HG03060 (cell line): ENCODE results near the gene SPESP1.

ENCODE experiments used
- ATAC-seq: cut with Tn5 transposase; IDR thresholded peaks from one replicate; pipeline ENCODE4 v1.9.1; 2021; ENCODE audit warnings: low read depth, moderate number of reproducible peaks; ENCODE audit not compliant: unreplicated experiment

The SPESP1 gene

DNA sequence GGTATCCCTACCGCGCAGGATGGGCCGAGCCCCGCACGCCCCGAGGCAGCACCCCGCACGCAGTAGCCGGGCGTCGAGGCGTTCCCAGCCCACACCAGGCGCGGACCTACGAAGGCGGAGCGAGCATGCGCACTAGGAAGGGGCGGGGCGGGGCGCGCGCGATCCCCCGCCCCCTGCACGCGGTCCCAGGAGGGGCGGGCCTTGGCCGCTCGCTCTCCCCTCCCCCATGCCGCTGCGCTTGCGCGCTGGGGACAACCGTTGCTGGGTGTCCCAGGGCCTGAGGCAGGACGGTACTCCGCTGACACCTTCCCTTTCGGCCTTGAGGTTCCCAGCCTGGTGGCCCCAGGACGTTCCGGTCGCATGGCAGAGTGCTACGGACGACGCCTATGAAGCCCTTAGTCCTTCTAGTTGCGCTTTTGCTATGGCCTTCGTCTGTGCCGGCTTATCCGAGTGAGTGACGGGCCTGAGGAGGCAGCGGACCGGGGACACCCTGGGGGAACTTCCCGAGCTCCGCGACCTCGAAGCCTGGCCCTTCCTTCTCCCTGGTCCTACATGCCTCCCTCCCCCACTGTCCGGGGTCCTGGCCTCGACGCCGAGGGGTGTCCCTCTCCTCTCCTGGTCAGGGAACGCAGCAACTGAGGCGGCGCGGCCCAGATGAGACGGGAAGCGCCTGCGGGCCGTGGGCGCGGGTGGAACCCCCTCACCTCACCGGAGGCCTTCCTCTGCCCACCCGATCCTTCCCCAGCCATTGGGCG is at the start of gene SPESP1:
SPESP1 (plus strand) TSS at position 258 of the 755 bp plus-strand sequence; CDS start at position 387, 129 bp downstream.
- ATAC-seq = no peak

DNA sequence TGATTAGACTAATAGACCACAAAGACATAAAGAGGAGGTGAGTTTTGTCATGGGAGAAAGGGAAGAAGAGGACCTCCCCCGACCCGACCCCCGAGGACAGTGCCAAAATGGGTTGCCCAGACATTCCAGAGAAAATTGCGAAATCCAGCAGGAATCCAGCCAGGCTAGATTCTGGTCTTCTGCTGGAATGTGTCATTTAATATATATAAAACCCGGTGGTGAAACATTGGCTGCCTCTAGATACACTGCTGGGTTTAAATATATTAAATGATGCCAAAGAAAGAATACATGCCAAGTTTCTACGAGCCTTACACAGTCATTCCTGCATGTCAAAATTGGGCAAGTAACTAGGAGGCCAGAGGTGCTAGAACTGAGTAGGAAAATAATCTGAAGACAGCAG is 45.3 kb upstream of the SPESP1 start:
- no peak for ATAC-seq

DNA sequence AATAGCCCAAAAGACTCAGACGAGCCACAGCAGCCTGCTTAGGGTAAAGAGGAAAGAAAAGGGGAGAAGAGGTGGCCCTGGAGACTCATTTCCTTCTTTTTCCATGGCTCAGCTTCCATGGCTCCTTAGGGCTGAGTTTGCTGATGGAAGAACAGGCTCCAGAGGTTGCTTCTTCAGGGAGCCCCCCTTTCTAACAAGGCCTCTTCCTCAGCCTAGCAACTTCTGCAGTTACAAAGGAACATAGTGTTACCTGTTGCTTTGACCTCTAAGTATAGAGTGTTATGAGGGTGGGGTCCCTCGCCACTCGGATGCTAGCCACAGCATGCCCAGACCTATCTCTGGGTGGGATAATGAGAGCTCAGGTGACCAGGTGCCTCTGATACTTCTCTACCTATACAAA is 43.2 kb upstream of the SPESP1 start:
- ATAC-seq = no peak

DNA sequence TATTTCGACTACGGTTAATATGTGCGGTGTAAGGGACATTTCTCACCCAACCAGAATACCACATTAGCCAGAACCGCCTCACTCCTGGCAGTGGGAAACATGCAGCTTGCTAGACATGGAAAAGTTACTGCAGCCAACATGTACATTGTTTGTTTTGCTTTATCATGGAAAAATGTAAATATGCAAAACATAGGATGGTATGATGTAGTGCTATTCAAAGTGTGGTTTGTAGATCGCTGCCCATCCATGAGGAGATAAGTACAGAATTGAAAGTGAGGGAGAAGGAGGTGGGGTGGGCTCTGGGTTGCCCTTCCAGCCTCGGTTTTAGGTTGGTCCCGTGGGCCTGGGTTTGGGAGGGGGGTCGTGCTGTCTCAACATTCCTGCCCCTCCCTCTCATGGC is 42.5 kb upstream of the SPESP1 start:
- ATAC-seq = no peak

DNA sequence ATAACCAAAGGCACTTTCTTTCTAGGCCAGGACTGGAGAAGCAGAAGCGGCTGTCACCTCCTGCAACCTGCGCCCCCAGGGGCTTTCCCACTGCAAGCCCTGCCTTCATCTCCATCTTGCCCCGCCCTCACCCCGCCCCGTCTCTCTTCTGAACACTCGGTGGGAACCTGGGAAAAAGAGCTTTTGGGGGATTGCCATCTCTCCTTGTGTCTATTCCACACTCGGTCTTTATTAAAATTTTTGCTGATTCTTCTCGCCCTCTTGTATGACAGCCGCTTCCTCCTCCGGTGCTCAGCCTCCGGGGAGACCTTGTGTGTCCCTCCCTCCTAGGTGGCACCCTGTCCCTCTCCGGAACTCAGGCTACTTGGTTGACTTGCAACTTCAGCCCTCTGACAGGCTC is 41.9 kb upstream of the SPESP1 start:
- no peak for ATAC-seq

DNA sequence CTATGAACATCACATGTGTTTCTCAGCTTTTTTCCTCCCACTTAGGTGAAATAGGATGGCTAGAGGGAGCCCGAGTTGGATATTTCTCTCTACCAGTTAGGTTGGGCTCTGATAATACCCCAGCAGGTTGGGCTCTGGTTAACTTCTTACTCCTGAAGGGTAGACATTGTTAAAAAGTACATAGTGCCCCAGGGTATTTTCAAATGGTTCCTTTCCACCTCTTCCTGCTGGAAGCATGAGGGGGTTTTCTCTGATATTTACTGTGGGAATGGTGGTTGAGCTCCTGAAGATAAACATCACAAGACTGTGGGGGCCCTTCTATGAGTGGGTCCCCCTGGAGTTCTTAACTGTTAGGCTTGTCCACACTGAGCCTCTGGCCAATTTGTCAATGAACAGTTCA is 36.1 kb upstream of the SPESP1 start:
- no peak for ATAC-seq

DNA sequence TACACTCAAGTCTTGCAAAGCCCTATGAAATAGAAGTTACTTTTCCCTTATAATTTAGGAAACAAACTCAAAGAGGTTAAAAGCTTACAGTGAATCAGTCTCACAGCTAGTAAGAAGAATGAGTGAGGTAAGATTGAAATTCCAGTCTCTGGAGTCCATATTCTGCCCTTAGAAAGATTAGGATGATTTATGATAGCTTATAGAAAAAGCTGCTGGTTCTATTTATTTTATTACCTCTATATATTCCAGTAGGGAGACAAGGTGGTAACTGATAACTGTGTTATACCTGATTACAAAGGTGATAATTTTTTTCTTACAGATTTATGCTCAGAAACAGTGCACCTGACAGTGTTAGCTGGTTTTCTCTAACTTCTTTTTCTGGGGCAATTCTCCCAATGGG is 34.1 kb upstream of the SPESP1 start:
- ATAC-seq = no peak

DNA sequence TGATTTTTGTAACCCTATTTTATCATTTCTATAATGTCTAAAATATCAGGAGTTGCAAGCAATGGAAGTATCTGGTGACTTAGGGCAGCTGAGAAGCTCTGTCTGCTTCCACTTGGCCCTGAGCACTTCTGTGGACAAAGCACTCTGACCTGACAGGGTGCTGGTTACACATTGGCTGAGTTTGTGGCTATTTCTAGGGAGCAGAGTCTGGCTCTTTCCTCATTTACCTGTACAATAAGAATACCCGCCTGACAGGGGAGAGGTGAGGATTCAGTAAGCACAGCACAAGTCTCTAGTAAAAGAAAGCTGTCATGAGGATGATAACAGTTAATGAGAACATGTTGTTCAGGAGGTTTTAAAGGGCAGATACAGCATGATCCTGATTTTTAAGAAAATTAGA is 33.3 kb upstream of the SPESP1 start:
- no peak for ATAC-seq

DNA sequence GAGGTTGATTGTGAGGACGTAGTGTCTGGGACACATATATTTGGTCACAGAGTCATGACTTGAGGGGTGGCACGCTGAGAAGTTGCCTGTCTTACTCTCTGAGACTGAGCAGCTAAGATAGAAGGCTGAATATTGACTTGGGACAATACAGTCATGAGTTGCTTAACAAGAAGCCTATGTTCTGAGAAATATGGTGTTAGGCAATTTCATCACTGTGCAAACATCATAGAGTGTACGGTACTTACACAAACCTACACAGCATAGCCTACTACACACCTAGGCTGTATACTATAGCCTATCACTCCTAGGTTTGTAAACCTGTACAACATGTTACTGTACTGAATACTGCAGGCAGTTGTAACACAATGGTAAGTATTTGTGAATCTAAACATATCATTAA is 30.3 kb upstream of the SPESP1 start:
- no peak for ATAC-seq

DNA sequence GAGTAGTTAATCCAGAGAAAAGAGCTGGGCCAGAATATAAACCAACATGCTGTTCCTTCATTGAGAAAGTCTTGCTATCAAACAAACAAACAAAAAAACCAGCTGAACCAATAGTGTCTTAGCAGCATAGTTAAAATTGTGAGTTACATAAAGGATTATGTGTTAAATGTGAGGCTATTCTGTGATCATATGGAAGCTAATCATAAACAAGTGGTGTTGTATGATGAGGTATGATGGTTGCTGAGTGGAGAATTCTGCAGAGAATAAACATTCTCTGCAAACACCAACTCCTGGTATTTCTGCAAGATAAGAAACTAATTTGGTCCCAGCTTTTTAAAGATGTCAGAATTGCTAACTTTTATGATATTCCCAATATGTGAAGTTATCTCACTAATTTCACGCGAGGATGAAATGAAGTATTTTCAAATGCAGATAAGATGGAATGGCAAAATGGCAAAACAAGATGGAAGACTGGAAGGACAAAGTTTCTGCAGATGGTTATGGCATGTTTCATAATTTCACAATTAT is 22.9 kb upstream of the SPESP1 start:
- no peak for ATAC-seq

DNA sequence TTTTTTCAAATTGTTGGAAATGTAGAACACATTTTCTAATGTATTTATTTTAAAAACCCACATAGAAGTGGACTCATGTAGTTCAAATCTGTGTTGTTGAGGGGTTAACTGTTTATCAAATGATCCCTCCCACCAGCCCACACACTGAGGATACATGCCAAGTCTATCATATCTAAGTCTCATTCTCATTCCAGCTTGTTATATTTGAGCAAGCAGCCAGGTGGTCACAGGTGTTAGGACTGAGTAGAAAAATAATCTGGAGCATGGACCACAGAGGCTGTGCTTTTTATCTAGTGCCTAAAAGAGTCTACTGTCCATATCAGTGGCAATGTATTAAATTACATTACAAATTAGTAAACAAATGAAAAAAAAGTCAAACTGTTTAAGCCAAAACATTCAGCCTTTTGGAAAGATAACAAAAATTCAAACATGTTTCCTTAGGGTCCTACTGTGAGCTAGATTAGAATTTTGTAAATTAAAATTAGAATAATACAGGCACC is 20.7 kb upstream of the SPESP1 start:
- no peak for ATAC-seq

DNA sequence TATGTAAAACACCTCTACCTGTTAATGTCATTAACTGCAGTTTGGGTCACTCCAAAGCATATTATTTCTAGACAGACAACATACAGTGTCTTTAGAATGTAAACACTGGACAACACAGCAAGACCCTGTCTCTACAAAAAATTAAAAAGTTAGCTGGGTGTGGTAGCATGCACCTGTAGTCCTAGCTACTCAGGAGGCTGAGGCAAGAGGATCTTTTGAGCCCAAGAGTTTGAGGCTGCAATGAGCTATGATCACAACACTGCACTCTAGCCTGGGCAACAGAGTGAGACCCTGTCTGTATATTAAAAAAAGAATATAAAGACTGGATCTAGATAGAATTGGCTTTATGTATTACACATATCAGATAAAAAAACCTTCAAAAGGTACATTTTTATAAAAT is 20.0 kb upstream of the SPESP1 start:
- ATAC-seq = no peak

DNA sequence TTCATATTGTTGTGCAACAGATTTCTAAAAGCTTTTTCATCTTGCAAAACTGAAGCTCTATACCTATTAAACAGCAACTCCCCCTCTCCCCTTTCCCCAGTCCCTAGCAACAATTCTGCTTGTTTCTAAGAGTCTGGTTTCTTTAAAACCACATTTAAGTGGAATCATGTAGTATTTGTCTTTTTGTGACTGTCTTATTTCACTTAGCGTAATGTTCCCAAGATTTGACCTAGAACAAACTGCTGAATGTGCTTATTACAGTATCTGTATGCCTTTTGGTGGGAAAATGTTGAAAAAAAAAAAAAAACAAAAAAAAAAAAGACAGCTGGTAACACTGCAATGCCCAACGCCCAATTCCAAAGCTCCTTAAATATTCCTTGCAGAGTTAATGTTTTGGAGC is 19.5 kb upstream of the SPESP1 start:
- no peak for ATAC-seq

DNA sequence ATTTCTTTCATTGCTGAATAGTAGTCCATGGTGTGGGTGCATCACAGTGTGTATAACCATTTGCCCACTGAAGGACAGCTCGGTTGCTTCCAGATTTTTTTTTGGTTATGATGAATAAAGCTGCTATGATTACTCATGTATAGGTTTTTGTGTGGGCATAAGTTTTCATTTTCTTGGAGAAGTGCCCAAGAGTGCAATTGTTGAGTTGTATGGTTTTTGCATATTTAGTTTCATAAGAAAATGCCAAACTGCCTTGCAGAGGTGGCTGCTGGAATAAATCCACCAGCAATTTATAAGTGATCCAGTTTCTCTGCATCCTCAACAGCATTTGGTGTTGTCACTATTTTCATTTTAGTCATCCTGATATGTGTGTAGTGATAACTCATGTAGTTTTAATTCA is 8.4 kb upstream of the SPESP1 start:
- ATAC-seq = no peak

DNA sequence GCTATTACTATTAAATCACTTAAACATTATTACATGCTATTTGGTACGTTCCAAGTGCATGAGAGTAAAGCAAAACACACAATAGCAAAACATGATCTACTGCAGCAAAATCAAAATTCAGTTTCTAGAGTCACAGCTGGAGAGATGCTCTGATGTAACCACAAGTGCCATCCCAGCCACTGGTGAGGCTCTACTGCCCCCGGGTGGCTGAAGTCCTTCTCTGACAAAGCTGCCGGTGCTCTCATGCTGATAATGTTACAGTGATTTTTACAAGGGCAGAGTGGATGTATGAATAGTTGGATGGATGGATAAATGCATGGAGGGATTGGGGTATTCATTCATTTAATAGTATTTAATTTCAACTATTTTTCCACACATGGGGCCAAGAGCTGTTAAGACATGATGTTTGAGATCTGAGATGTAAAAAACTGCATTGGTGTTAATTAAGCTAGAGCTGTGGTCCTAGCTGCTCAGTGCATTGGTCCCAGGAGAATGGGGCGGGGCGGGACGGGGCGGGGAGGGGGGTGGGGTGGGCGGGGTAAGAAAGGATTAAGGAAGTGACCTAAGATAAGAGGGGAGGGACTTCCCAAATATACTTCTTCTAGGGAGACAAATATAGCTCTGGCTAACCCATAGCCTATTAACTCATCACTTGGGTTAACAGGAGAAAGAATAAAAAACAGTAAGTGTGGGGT is 5.3 kb upstream of the SPESP1 start:
- no peak for ATAC-seq

DNA sequence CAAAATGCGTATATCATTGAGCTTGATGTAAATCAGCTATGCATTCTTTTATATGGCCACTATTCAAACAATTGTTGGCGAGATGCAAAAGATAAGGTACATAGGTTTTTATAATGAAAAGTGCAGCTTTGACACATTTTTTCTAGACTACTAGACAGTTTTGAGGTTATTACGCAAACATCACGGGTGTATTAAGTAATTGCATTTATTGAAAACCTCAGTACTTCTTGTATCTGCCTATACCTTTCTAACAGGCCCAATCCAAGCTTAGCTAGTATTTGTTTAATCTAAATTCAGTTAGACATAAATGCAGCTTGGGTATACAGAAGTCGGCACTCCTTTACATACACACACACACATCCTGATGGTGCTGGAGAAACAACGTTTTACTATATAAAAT is 2.7 kb downstream of the SPESP1 start:
- no peak for ATAC-seq

DNA sequence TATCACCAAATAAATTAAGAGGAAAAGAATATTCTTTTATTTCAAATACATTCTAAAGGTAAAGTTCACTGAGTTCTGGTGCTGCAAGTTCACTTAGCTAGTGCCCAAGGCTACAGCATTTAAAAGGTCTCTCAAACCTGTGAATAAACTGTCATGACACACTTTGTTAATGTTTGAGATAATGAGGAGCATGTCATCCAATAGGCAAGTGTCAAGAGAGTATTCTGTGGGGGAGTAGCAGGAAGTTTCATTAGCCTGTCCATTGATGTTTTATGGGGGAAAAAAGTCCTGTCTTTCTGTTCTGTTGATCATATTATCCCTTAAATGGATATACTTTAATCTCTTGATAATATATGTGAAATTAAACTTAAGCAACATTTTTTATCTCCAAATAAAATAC is 4.0 kb downstream of the SPESP1 start:
- no peak for ATAC-seq

DNA sequence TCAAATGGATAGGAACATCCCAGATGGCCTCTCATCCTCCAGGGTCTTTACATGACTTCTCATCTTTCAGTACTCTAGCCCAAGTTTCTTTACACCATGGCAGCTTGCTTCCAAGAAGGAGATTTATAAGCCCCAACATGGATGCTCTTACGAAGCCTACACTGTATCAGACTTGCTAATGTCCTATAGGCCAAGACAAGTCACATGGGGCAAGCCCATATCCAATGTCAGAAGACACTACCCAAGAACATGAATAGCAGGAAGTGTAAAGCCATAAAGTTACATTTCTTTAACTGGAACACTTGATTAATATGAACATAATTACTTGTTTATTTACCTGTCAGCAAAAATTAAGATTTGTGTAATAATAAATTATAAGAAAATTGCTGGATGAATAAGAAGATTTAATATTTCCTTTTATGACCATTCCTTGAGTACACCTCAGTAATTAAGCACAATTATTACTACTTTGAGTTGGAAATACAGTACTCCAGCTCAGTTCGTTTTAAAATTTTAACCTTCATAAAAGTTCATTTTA is 5.1 kb downstream of the SPESP1 start:
- no peak for ATAC-seq

DNA sequence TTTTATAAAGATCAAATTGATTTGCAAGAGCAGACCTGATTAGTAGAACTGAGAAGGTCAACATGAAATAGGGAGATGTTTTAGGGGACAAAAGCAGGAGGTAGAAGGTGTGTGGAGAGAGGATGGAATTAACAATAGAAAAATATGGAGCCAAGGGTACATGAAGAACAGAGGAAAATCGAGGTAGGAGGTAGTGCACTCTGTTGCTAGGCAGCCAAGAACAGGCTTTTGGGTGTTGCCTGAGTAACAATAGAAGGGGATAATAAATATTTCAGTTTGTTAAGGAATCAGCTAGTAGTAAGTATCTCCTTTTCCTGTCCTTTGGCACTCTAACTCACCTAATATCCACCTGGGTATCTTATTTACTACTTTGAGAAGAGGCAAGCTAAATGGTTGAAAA is 9.2 kb downstream of the SPESP1 start:
- ATAC-seq = no peak

DNA sequence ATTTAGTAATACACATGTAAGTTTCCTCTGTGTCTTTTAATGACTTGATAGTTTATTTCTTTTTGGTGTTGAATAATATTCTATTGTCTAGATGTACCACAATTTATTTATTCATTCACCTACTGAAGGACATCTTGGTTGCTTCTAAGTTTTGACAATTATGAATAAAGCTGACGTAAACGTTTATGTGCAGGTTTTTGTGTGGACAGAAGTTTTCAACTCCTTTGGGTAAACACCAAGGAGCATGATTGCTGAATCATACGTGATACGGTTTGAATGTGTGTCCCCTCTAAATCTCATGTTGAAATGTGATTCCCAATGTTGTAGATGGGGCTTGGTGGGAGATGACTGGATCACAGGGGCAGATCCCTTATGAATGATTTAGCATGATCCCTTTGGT is 21.5 kb downstream of the SPESP1 start:
- no peak for ATAC-seq

DNA sequence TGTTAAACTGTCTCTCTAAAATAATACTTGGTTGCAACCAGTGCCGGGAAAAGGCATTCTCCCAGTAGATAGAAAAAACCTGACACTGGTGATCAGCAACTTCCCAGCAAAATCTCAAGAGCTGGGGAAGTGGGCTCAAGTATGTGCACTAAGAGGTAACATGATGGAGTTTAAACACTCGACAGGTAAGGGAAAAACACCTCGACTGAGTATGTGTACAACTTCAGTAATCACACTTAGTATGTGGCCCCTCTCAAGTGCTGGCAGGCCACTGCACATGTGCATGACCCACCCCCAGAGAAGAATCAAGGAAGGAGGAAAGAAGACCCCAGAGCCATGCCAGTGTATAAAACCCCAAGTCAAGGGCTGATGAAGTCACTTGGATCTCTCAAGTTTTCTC is 27.4 kb downstream of the SPESP1 start:
- ATAC-seq = no peak

DNA sequence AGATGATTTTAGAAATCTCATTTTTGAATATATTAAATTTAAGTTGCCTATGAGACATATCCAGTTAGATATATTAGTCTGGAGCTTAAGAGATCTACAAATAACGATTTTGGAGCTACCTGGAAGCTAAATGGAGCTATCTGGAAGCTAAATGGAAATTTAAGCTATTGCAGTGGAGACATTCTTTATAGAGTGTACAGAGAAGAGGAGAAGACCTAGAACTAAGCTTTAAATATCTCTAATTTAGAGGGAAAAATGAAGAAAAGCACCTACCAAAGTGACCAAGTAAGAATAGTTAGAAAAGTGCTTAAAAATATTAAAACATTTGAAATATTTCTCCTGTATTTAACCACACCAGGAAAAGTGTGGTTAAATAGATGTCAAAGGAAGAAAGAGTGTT is 28.3 kb downstream of the SPESP1 start:
- no peak for ATAC-seq
